ENCODE data around the gene PANK2. TPM values are rescaled to one million over a fixed set of nuclear protein-coding genes. Genes with fewer than 3 reads are reported as not detected.

PANK2 gene
- total and polyA plus RNA-seq, 2 experiments from 2014 or later = 24.1 to 33.4 TPM

DNA sequence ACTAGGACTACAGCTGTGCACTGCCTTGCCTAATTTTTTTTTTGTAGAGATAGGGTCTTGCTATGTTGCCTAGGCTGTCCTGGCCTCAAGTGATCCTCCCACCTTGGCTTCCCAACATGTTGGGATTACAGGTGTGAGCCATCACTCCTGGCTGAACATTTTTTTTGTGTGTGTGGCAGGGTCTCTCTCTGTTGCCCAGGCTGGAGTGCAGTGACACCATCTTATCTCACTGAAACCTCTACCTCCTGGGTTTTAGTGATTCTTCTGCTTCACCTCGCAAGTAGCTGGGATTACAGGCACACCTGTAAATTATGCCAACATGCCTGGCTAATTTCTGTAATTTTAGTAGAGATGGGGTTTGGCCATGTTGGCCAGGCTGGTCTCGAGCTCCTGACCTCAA is 25.3 kb downstream of the PANK2 start:
- no peak for DNase-seq (ENCODE audit: low read depth in 1 of 2, low spot score in 1 of 2)
- no peaks in the 10 kb centered on the region for H3K27me3 ChIP-seq
- H3K9me3 ChIP-seq (ENCODE audit: low read depth) = no peaks in the 10 kb centered on the region
- H3K27ac ChIP-seq = no peak overlapping the region
- H3K4me3 ChIP-seq = no peak overlapping the region
- H3K4me1 ChIP-seq (ENCODE audit: low read depth) = peaks cover 7% of the 10 kb centered on the region
- TF ChIP-seq, protein P1, sequence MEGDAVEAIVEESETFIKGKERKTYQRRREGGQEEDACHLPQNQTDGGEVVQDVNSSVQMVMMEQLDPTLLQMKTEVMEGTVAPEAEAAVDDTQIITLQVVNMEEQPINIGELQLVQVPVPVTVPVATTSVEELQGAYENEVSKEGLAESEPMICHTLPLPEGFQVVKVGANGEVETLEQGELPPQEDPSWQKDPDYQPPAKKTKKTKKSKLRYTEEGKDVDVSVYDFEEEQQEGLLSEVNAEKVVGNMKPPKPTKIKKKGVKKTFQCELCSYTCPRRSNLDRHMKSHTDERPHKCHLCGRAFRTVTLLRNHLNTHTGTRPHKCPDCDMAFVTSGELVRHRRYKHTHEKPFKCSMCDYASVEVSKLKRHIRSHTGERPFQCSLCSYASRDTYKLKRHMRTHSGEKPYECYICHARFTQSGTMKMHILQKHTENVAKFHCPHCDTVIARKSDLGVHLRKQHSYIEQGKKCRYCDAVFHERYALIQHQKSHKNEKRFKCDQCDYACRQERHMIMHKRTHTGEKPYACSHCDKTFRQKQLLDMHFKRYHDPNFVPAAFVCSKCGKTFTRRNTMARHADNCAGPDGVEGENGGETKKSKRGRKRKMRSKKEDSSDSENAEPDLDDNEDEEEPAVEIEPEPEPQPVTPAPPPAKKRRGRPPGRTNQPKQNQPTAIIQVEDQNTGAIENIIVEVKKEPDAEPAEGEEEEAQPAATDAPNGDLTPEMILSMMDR (IDR thresholded peaks at IDR 0.05; ENCODE audit: low read depth, low read length) = no peak
- H3K36me3 ChIP-seq = peaks cover 29% of the 10 kb centered on the region

DNA sequence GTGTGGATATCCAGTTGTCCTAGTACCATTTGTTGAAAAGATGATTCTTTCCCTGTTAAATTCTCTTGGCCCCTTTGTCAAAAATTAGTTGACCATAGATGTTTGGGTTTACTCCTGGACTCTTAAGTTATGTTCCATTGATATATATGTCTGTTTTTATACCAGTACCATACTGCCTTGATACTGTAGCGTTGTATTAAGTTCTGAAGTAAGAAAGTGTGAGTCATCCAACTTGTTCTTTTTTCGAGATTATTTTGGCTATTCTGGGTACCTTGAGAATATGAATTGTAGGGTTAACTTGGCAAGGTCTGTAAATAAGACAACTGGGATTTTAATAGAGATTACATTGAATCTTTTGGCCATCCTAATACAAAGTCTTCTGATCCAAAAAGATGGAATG is 26.5 kb downstream of the PANK2 start:
- TF ChIP-seq, protein P1 (IDR thresholded peaks at IDR 0.05; ENCODE audit: low read depth, low read length) = no peak
- H3K27ac ChIP-seq = peak overlapping the region; percentile 29
- H3K4me1 ChIP-seq (ENCODE audit: low read depth) = peaks cover 7% of the 10 kb centered on the region
- no peaks in the 10 kb centered on the region for H3K27me3 ChIP-seq
- H3K9me3 ChIP-seq (ENCODE audit: low read depth) = no peaks in the 10 kb centered on the region
- no peak for DNase-seq (ENCODE audit: low read depth in 1 of 2, low spot score in 1 of 2)
- no peak overlapping the region for H3K4me3 ChIP-seq
- H3K36me3 ChIP-seq = peaks cover 23% of the 10 kb centered on the region

DNA sequence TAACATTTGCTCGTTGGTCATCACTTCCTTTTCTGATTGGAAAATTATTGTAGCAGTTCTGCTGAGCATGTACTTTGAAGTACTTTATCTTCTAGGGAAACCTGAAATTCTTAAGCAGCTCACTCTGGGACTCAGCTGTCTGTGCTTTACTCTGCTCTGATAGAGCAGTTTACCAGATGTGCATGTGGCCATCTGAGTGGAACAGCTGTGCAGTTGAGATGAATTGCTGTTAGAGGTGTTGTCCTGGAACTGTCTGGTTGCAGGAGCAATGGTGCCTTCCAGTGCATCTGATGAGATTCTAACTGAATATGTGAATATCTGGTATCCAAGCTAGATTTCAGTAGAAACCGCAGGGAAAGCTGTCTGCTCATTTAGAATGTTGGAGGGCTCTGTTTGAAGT is 27.2 kb downstream of the PANK2 start:
- peak overlapping the region; percentile 29 for H3K27ac ChIP-seq
- no peaks in the 10 kb centered on the region for H3K27me3 ChIP-seq
- H3K4me1 ChIP-seq (ENCODE audit: low read depth) = peaks cover 7% of the 10 kb centered on the region
- TF ChIP-seq, protein P1 (IDR thresholded peaks at IDR 0.05; ENCODE audit: low read depth, low read length) = no peak
- no peak overlapping the region for H3K4me3 ChIP-seq
- H3K9me3 ChIP-seq (ENCODE audit: low read depth) = no peaks in the 10 kb centered on the region
- no peak for DNase-seq (ENCODE audit: low read depth in 1 of 2, low spot score in 1 of 2)
- peaks cover 19% of the 10 kb centered on the region for H3K36me3 ChIP-seq

DNA sequence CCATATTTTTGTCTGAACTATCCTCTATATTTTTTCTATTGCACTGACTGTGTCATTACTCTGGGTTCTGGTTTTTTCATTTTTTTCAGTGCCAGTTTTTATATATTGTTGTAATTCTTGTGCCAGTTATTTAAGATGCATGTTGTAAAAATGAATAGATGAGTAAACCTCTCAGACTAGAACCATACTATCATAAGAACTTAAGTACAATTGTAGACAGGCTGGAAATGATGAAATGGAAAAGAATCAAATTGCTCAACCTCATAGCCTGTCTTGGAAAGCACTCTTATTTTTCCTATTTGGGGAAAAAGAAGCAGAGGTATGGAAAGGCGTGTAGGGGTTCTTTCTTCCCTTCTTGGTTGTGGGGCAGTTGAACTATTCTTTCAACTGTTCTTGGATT is 30.2 kb downstream of the PANK2 start:
- Histone ChIP-seq H3K27me3 (no peaks in the 10 kb centered on the region), H3K27ac (no peak overlapping the region), H3K36me3 (peaks cover 12% of the 10 kb centered on the region), H3K4me3 (no peak overlapping the region), H3K4me1 (ENCODE audit: low read depth) (peaks cover 19% of the 10 kb centered on the region), H3K9me3 (ENCODE audit: low read depth) (no peaks in the 10 kb centered on the region)
- TF ChIP-seq, protein P1 (IDR thresholded peaks at IDR 0.05; ENCODE audit: low read depth, low read length) = no peak
- peak in 1 of 2 donors; percentile 83 for DNase-seq (ENCODE audit: low read depth in 1 of 2, low spot score in 1 of 2)

DNA sequence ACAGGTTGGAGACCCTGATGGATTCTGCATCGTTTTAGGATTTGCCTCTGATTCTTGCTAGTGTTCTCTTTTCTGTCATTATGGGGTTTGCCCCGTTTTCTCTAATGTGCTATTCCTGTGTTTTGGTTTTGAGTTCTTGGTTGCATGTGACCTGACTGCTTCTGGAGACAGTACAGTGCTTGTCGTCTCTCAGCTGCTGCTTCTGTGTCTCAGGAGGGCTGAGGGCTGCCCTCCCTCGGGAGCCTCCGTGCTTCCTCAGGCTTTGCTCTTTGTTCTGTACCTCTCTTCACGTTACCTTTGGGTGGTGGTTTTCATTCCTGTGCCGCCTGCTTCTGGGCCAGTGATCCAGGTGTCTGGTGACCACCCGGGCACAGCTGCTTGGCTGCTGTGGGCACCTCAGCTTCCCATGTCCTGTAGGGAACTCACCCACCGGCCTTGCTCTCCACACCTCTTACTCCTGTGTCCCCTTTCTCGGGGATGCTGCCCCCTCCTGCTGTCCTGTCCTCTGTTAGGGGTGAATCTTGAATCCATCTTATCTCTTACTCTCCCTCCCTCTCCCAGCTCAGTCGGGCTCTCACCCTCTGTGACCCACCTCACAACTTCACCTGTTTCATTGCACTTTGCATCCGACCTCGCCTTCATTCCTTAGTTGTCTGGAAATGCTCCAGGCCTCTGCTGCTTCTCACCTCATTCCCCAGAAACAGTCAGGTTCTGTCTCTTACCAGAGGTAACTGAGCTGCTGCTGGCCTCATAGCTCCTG is 33.2 kb downstream of the PANK2 start:
- TF ChIP-seq, protein P1 (IDR thresholded peaks at IDR 0.05; ENCODE audit: low read depth, low read length) = no peak
- H3K4me3 ChIP-seq = no peak overlapping the region
- DNase-seq (ENCODE audit: low read depth in 1 of 2, low spot score in 1 of 2) = no peak
- no peaks in the 10 kb centered on the region for H3K9me3 ChIP-seq (ENCODE audit: low read depth)
- H3K4me1 ChIP-seq (ENCODE audit: low read depth) = peaks cover 23% of the 10 kb centered on the region
- peak overlapping the region; percentile 75 for H3K27ac ChIP-seq
- peaks cover 13% of the 10 kb centered on the region for H3K36me3 ChIP-seq
- H3K27me3 ChIP-seq = no peaks in the 10 kb centered on the region

Data from cardiac muscle cell (in vitro differentiated cells and primary cell).